D341Med (cell line): Measurements from ENCODE around the gene TSR1.

Experiments used
- DNase-seq: peaks from one replicate; pipeline ENCODE4 v3.0.0; 2012; ENCODE audit warnings: low spot score

TSR1 gene

GRCh38 chr17:2279707-2280106 is 56.5 kb downstream of the TSR1 start:
- DNase-seq: no peak

- no peak for DNase-seq
Measured at GRCh38 chr17:2277429-2278170, 58.7 kb downstream of the TSR1 start.

- DNase-seq: no peak
Measured at GRCh38 chr17:2275722-2276121, 60.5 kb downstream of the TSR1 start.

GRCh38 chr17:2274414-2274813 is 61.8 kb downstream of the TSR1 start:
- DNase-seq: no peak
